ENCODE data around the gene EIF3M. TPM values are rescaled to one million over a fixed set of nuclear protein-coding genes. Genes with fewer than 3 reads are reported as not detected.
"Not testable (repeated sequence)": the region's sequence is repeated elsewhere in the genome, so short reads cannot be mapped to it uniquely, and the experiment has no call there.

The EIF3M gene
- total RNA-seq, 1 donor from 2014 or later, result 157 TPM

GRCh38 chr11:32596114-32596513, 12.5 kb downstream of the EIF3M start:
- DNase-seq (ENCODE audit: low spot score), result not testable (repeated sequence)

DNA sequence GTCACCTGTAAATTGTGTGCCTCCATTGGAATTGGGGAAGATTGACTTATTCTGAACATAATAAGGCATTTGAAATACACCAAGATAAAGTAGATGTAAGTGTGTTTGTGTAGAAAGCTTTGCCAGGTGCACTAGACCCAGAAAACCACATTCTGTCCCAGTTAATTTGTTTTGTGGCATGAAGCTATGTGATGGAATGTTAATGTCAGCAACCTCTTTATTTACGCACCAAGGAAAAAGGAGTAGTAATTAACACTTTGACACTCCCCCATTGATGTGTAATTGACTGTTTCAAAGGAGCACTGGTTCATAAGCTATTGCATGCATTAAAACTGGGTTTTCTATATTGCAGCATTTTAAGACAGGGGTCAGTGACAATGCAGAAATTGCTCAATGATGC, 14.3 kb downstream of the EIF3M start:
- no peak for DNase-seq (ENCODE audit: low spot score)

DNA sequence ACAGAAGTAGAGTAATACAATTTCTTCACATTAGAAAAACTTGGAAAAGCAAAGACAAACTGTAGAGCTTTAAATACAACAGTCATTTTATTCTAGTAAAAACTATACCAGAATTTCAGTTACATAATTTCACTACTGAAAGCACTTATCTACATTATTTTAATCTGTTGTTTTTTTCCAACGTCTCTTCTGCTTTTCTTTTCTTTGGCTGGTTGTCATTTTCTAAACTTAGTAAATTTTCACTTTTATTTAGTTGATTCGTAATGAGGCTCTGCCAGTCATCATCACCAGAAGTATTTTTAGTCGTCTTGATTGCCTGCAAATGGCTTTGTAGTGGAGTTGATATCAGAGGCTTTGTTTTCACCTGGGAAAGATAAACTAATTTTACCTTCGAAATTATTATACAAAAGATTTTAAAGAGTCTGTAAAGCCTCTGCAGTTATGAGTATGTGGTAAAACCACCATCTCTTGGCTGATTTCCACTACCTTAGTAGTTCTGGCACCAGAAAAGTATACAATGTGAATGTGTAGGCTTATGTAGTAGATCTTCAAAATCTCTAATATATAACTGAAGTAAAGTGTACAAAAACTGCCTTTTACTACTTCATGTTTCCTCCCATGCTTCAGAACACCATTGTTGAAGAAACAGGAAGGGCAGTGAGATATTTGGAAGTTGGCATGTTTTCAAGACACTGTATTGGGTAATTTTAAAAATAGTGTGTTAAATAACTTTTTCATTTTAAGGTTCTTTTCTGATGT, 19.2 kb downstream of the EIF3M start:
- DNase-seq (ENCODE audit: low spot score), result no peak

DNA sequence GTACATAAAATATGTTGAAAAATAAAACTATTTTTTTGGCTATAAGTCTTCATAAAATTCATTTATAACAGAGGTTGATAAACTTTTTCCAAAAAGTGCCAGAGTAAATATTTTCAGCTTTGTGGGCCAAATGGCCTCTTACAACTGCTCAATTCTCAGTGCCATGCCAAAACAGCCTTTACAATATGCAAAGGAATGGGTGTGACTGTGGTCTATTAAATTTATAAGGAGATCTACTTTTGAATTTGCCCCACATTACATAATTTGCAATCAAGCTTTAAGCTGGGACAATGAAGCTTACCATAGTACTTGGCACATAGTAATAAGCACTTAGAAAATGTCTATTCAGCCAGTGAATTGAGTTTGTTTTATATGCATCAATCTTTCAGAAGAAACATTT, 22.6 kb downstream of the EIF3M start:
- DNase-seq (ENCODE audit: low spot score), result no peak

DNA sequence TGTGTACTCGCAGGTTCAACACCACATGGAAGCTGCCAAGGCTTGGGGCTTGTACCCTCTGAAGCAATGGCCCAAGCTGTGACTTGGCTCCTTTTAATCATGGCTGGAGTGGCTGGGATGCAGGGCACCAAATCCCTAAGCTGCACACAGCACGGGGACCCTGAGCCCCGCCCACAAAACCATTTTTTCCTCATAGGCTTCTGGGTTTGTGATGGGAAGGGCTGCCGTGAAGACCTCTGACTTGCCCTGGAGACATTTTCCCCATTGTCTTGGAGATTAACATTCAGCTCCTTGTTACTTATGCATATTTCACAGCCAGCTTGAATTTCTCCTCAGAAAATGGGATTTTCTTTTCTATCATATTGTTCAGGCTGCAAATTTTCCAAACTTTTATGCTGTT, 25.2 kb downstream of the EIF3M start:
- not testable (repeated sequence) for DNase-seq (ENCODE audit: low spot score)

DNA sequence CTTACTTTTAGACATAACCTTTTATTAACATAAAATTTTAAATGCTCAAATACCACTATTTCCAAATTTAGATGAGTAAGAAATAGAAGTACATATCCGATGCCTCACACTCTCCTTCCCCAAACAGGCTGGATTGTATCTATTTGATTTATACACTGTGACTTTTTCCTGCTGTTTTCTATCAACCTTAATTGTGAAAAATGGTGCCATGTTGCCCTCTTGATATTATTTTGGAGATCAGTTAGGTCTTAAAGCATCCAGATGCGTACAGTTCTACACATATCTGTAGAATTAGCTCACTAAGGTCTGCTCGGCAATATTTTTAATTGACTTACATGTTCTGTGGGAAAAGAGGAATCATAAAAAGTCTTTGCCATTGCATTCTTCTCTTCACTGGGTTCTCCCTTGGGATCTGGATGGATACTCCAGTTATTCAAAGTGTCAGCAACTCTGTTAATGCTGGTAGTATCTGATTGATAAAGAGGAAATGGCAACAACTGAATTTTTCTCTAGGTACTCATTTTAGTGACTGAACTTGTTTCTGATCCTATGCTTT, 27.2 kb downstream of the EIF3M start:
- DNase-seq (ENCODE audit: low spot score), result no peak

- no peak for DNase-seq (ENCODE audit: low spot score)
These were observed 30.0 kb downstream of the EIF3M start for GRCh38 chr11:32613500-32614151.

- no peak for DNase-seq (ENCODE audit: low spot score)
These were observed 31.8 kb downstream of the EIF3M start for GRCh38 chr11:32615422-32615821.

DNA sequence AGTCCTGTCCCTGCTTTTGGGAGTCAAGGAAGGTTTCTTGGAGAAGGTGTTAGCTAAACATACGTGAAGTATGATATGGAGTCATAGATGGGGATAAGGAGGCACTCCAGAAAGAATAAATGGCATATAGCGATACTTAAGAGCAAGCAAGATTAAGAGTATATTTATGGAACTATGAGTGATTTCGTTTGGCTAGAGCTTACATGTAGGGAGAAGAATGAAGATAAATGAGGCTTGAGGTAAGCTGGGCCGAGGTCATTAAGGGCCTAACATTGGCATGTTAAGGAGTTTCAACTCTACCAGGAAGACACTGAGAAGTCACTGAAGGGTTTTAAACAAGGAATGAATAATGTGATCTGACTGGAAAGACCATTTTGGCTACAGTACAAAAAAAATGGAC, 33.3 kb downstream of the EIF3M start:
- DNase-seq (ENCODE audit: low spot score), result no peak

DNA sequence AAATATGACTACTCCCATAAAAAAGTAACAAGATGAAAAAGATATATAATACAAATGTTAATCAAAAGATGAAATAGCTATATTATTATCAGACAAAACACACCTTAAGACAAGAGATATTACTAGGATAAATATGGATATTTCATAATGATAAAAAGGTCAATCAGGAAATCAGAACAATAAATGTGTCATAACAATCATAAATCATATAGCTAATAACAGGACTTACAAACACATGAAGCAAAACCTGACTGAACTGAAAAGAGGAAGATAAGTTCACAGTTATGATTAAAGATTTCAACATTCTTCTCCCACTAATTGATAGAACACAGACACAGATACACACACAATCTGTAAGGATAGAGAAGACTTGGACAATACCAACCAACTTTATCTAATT, 47.2 kb downstream of the EIF3M start:
- DNase-seq (ENCODE audit: low spot score), result no peak

- DNase-seq (ENCODE audit: low spot score), result no peak
These were observed 52.2 kb downstream of the EIF3M start for GRCh38 chr11:32635819-32636218.

DNA sequence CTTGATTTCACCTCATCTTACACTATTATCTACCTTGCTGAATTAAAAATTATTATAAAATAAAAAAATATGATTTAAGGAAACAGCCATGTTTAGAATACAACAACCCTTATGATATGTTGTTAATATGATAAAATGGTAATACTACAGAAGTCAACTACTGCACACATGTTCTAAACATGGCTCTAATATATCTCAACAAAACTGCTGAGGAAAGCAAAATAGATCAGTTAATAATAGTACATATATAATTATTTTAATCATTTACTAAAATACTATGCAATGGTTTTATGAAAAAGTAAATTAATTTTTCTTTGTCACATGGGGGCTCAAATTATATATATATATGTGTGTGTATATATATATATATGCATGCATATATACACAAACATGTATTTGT, 57.7 kb downstream of the EIF3M start:
- no peak for DNase-seq (ENCODE audit: low spot score)

DNA sequence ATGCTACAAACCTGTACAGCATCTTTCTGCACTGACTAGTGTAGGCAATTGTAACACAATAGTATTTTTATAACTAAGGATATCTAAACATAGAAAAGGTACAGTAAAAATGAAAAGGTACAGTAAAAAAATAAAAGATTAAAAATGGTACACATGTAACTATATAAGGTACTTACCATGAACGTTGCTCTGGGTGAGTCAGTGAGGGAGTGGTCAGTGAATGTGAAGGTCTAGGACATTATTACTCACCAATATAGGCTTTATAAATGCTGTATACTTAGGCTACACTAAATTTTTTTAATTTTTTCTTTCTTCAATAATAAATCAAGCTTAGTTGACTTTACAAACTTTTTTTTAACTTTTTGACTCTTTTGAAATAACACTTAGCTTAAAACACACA, 59.9 kb downstream of the EIF3M start:
- DNase-seq (ENCODE audit: low spot score), result no peak

Other genes starting within 250 kb of the EIF3M start
- gene WT1, start 148.3 kb upstream of the EIF3M start, total RNA-seq, result 0.17 TPM
- gene CCDC73, start 210.8 kb downstream of the EIF3M start, total RNA-seq, result not detected
- gene PRRG4, start 246.1 kb downstream of the EIF3M start, total RNA-seq, result 12.7 TPM

Data from mucosa of gallbladder (tissue), 1 donor.